C4-2B (cell line): ENCODE measurements around the gene DCDC2.

Source experiments
- CTCF ChIP-seq: fragments of 450-650 bp; conservative IDR thresholded peaks from 2 replicates; pipeline ENCODE4 v1.5.1; 2017; ENCODE audit warnings: mild to moderate bottlenecking
- ZFX ChIP-seq: fragments of 450-650 bp; IDR thresholded peaks from 2 replicates; pipeline ENCODE4 v1.6.1; 2017

GRCh38 chr6:24152014-24152413 lies 205.8 kb downstream of the DCDC2 start:
- TF ChIP-seq CTCF (no peak), ZFX (no peak)
